ENCODE data around the gene FAM8A1.

FAM8A1 gene

DNA sequence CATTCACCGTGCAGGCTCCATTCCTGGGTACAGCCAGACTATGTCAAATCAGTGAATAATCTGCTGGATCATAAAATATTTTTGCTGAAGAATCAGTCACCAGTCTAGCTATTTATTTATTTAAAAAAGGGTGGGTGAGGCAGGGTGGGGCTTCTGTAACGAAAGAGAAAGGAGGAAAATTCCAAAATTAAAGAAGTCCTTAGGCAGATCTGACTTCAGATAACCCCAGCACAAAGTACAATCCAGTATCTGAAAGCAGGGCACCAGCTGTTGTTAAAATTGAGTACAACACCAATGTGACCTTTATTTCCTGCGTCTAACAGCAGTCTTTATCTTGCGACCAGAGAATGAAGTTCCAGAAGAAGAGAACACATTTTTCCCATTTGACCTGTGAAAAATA lies 15.7 kb downstream of the FAM8A1 start:
- ChIA-PET CTCF (no interaction called here), POLR2A (no interaction called here)
- Histone ChIP-seq H3K36me3 (ENCODE audit: control insufficient read depth in 4 of 4, insufficient read depth in 4 of 4, low read length in 3 of 4) (peaks cover 25 to 52% (median 34%) of the 10 kb centered on the region in 4 experiments), H3K4me1 (ENCODE audit: control extremely low read depth in 1 of 4, control insufficient read depth in 4 of 4, insufficient read depth in 4 of 4, low read length in 3 of 4) (peaks cover under 1 to 5% (median 3%) of the 10 kb centered on the region in 4 experiments), H3K27ac (ENCODE audit: insufficient read depth in 1 of 2, low read depth in 1 of 2, low read length in 2 of 2, poor library complexity in 1 of 2, severe bottlenecking in 2 of 2) (no peak overlapping the region), H3K4me3 (ENCODE audit: control insufficient read depth in 1 of 7, extremely low read depth in 1 of 7, insufficient read depth in 4 of 7, low read depth in 2 of 7, low read length in 6 of 7) (no peak overlapping the region), H3K9me3 (ENCODE audit: control extremely low read depth in 1 of 5, control insufficient read depth in 4 of 5, insufficient read depth in 2 of 5, low read depth in 1 of 5, low read length in 4 of 5) (no peaks in the 10 kb centered on the region), H3K27me3 (replicated peaks in 2 of 5; ENCODE audit: control insufficient read depth in 4 of 5, insufficient read depth in 5 of 5, low read length in 4 of 5) (no peaks in the 10 kb centered on the region)
- DNase-seq: no peak
- WGBS (ENCODE audit: insufficient coverage): 93% methylated on average over 3 of the region's 4 CpGs

DNA sequence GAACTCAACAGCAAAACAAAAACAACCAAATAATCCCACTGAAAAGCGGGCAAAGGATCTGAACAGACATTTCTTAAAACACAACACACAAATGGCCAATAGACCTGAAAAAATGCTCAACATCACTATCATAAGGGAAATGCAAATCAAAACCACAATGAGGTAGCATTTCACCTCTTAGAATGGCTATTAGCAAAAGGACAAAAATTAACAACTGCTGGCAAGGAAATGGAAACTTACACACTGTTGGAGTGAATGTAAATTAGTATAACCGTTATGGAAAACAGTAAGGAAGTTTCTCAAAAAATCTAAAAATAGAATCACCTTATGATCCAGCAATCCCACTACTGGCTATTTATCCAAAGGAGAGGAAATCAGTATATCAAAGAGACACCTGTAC lies 20.9 kb downstream of the FAM8A1 start:
- Histone ChIP-seq H3K4me3 (ENCODE audit: control insufficient read depth in 1 of 7, extremely low read depth in 1 of 7, insufficient read depth in 4 of 7, low read depth in 2 of 7, low read length in 6 of 7) (peak overlapping the region in 1 of 7 experiments; percentile 5), H3K27me3 (replicated peaks in 2 of 5; ENCODE audit: control insufficient read depth in 4 of 5, insufficient read depth in 5 of 5, low read length in 4 of 5) (no peaks in the 10 kb centered on the region), H3K4me1 (ENCODE audit: control extremely low read depth in 1 of 4, control insufficient read depth in 4 of 4, insufficient read depth in 4 of 4, low read length in 3 of 4) (peaks cover 7 to 14% (median 11%) of the 10 kb centered on the region in 4 experiments), H3K27ac (ENCODE audit: insufficient read depth in 1 of 2, low read depth in 1 of 2, low read length in 2 of 2, poor library complexity in 1 of 2, severe bottlenecking in 2 of 2) (peak overlapping the region; percentile 1 to 19), H3K9me3 (ENCODE audit: control extremely low read depth in 1 of 5, control insufficient read depth in 4 of 5, insufficient read depth in 2 of 5, low read depth in 1 of 5, low read length in 4 of 5) (no peaks in the 10 kb centered on the region), H3K36me3 (ENCODE audit: control insufficient read depth in 4 of 4, insufficient read depth in 4 of 4, low read length in 3 of 4) (peaks cover 22 to 69% (median 49%) of the 10 kb centered on the region in 4 experiments)
- ChIA-PET POLR2A (no interaction called here), CTCF (interaction anchor here (0.7 to 2.8 kb wide), 6 partner anchors 10 to 36 kb away, joined by 3 to 17 read pairs (median 4); partner anchors contain the start of gene FAM8A1)
- WGBS (ENCODE audit: insufficient coverage): no CpG with 5 or more reads among the region's 2 CpGs
- DNase-seq: peak; percentile 18 to 73 (median 58)

GRCh38 chr6:17622144-17622543 lies 22.0 kb downstream of the FAM8A1 start:
- ChIA-PET POLR2A (no interaction called here), CTCF (interaction anchor here (1.5 to 2.8 kb wide), 2 partner anchors 12 to 20 kb away, joined by 3 to 17 read pairs; partner anchors contain the start of gene FAM8A1)
- Histone ChIP-seq H3K27me3 (replicated peaks in 2 of 5; ENCODE audit: control insufficient read depth in 4 of 5, insufficient read depth in 5 of 5, low read length in 4 of 5) (no peaks in the 10 kb centered on the region), H3K4me3 (ENCODE audit: control insufficient read depth in 1 of 7, extremely low read depth in 1 of 7, insufficient read depth in 4 of 7, low read depth in 2 of 7, low read length in 6 of 7) (no peak overlapping the region), H3K9me3 (ENCODE audit: control extremely low read depth in 1 of 5, control insufficient read depth in 4 of 5, insufficient read depth in 2 of 5, low read depth in 1 of 5, low read length in 4 of 5) (no peaks in the 10 kb centered on the region), H3K27ac (ENCODE audit: insufficient read depth in 1 of 2, low read depth in 1 of 2, low read length in 2 of 2, poor library complexity in 1 of 2, severe bottlenecking in 2 of 2) (no peak overlapping the region), H3K4me1 (ENCODE audit: control extremely low read depth in 1 of 4, control insufficient read depth in 4 of 4, insufficient read depth in 4 of 4, low read length in 3 of 4) (peaks cover 7 to 14% (median 11%) of the 10 kb centered on the region in 4 experiments), H3K36me3 (ENCODE audit: control insufficient read depth in 4 of 4, insufficient read depth in 4 of 4, low read length in 3 of 4) (peaks cover 26 to 70% (median 49%) of the 10 kb centered on the region in 4 experiments)
- DNase-seq: peak in 1 of 3 donors; percentile 22
- 100% methylated on average over 3 of the region's 5 CpGs for WGBS (ENCODE audit: insufficient coverage)

DNA sequence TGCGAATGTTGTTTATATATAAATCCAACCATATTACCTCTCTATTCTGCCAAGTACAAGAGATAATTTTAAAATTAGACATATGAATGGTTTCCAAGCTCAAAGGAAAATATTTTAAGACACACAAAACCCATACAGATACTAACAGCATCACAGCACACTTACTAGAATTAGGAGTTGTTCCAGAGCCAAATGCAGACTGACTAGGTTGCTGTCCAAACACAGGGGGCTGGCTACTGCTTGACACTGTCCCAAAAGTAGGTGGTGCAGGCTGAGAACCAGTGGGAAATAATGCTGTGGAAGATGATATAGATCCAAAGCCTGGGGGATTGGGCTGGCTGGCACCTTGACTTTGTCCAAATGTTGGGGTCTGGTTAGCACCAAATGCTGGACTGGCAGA lies 24.3 kb downstream of the FAM8A1 start:
- CTCF ChIA-PET: interaction anchor here (0.6 kb wide), 1 partner anchor 67 kb away, joined by 4 read pairs; no protein-coding TSS in a partner anchor
- no peak for DNase-seq
- peaks cover 27 to 77% (median 52%) of the 10 kb centered on the region in 4 experiments for H3K36me3 ChIP-seq (ENCODE audit: control insufficient read depth in 4 of 4, insufficient read depth in 4 of 4, low read length in 3 of 4)
- POLR2A ChIA-PET: no interaction called here
- H3K4me3 ChIP-seq (ENCODE audit: control insufficient read depth in 1 of 7, extremely low read depth in 1 of 7, insufficient read depth in 4 of 7, low read depth in 2 of 7, low read length in 6 of 7): no peak overlapping the region
- peak overlapping the region in 1 of 2 experiments; percentile 41 for H3K27ac ChIP-seq (ENCODE audit: insufficient read depth in 1 of 2, low read depth in 1 of 2, low read length in 2 of 2, poor library complexity in 1 of 2, severe bottlenecking in 2 of 2)
- H3K27me3 ChIP-seq (replicated peaks in 2 of 5; ENCODE audit: control insufficient read depth in 4 of 5, insufficient read depth in 5 of 5, low read length in 4 of 5): no peaks in the 10 kb centered on the region
- peaks cover 11 to 14% (median 14%) of the 10 kb centered on the region in 4 experiments for H3K4me1 ChIP-seq (ENCODE audit: control extremely low read depth in 1 of 4, control insufficient read depth in 4 of 4, insufficient read depth in 4 of 4, low read length in 3 of 4)
- H3K9me3 ChIP-seq (ENCODE audit: control extremely low read depth in 1 of 5, control insufficient read depth in 4 of 5, insufficient read depth in 2 of 5, low read depth in 1 of 5, low read length in 4 of 5): no peaks in the 10 kb centered on the region
- WGBS (ENCODE audit: insufficient coverage): no CpG with 5 or more reads among the region's 1 CpG

GRCh38 chr6:17628873-17629272 lies 28.8 kb downstream of the FAM8A1 start:
- Histone ChIP-seq H3K36me3 (ENCODE audit: control insufficient read depth in 4 of 4, insufficient read depth in 4 of 4, low read length in 3 of 4) (peaks cover 28 to 87% (median 53%) of the 10 kb centered on the region in 4 experiments), H3K4me3 (ENCODE audit: control insufficient read depth in 1 of 7, extremely low read depth in 1 of 7, insufficient read depth in 4 of 7, low read depth in 2 of 7, low read length in 6 of 7) (no peak overlapping the region), H3K9me3 (ENCODE audit: control extremely low read depth in 1 of 5, control insufficient read depth in 4 of 5, insufficient read depth in 2 of 5, low read depth in 1 of 5, low read length in 4 of 5) (no peaks in the 10 kb centered on the region), H3K4me1 (ENCODE audit: control extremely low read depth in 1 of 4, control insufficient read depth in 4 of 4, insufficient read depth in 4 of 4, low read length in 3 of 4) (peaks cover 7 to 12% (median 9%) of the 10 kb centered on the region in 4 experiments), H3K27ac (ENCODE audit: insufficient read depth in 1 of 2, low read depth in 1 of 2, low read length in 2 of 2, poor library complexity in 1 of 2, severe bottlenecking in 2 of 2) (no peak overlapping the region), H3K27me3 (replicated peaks in 2 of 5; ENCODE audit: control insufficient read depth in 4 of 5, insufficient read depth in 5 of 5, low read length in 4 of 5) (no peaks in the 10 kb centered on the region)
- 100% methylated on average over 1 of the region's 1 CpG for WGBS (ENCODE audit: insufficient coverage)
- POLR2A ChIA-PET: no interaction called here
- CTCF ChIA-PET: interaction anchor here (0.6 kb wide), 2 partner anchors 20 to 186 kb away, joined by 4 to 5 read pairs; no protein-coding TSS in a partner anchor
- DNase-seq: peak in 1 of 3 donors; percentile 23

DNA sequence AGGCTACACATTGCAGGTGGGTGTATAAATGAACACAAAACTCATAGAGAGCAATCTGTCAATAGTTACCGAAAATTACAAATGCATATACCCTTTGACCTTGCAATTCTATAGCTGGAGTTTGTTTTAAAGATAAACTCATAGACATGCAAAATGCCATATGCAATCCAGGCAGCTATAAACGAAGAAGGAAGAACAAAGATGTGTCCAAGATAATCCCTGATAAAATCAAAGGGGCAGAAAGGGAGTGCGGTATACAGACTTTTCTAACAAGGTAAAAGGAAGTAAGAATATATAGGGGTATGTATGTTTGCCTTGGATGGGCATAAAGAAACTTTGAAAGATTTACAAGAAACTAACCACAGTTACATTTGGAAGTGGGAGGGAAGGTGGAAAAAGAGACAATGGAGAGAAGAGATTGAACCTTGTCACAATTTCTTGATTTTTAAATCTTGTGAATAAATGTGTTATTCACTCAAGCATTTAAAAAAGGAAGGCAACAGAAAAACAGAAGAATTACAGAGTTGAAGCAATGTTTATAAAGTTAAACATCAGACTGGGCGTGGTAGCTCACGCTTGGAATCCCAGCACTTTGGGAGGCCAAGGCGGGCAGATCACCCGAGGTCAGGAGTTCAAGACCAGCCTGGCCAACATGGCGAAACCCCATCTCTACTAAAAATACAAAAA lies 29.9 kb downstream of the FAM8A1 start:
- 94% methylated on average over 3 of the region's 8 CpGs for WGBS (ENCODE audit: insufficient coverage)
- Histone ChIP-seq H3K27me3 (replicated peaks in 2 of 5; ENCODE audit: control insufficient read depth in 4 of 5, insufficient read depth in 5 of 5, low read length in 4 of 5) (no peaks in the 10 kb centered on the region), H3K36me3 (ENCODE audit: control insufficient read depth in 4 of 4, insufficient read depth in 4 of 4, low read length in 3 of 4) (peaks cover 21 to 80% (median 49%) of the 10 kb centered on the region in 4 experiments), H3K4me1 (ENCODE audit: control extremely low read depth in 1 of 4, control insufficient read depth in 4 of 4, insufficient read depth in 4 of 4, low read length in 3 of 4) (peaks cover 7 to 17% (median 11%) of the 10 kb centered on the region in 4 experiments), H3K9me3 (ENCODE audit: control extremely low read depth in 1 of 5, control insufficient read depth in 4 of 5, insufficient read depth in 2 of 5, low read depth in 1 of 5, low read length in 4 of 5) (no peaks in the 10 kb centered on the region), H3K4me3 (ENCODE audit: control insufficient read depth in 1 of 7, extremely low read depth in 1 of 7, insufficient read depth in 4 of 7, low read depth in 2 of 7, low read length in 6 of 7) (no peak overlapping the region), H3K27ac (ENCODE audit: insufficient read depth in 1 of 2, low read depth in 1 of 2, low read length in 2 of 2, poor library complexity in 1 of 2, severe bottlenecking in 2 of 2) (no peak overlapping the region)
- ChIA-PET POLR2A (no interaction called here), CTCF (interaction anchor here (1.5 kb wide), 1 partner anchor 18 kb away, joined by 3 read pairs; no protein-coding TSS in a partner anchor)
- no peak for DNase-seq

GRCh38 chr6:17630511-17631073 lies 30.5 kb downstream of the FAM8A1 start:
- Histone ChIP-seq H3K27me3 (replicated peaks in 2 of 5; ENCODE audit: control insufficient read depth in 4 of 5, insufficient read depth in 5 of 5, low read length in 4 of 5) (no peaks in the 10 kb centered on the region), H3K4me1 (ENCODE audit: control extremely low read depth in 1 of 4, control insufficient read depth in 4 of 4, insufficient read depth in 4 of 4, low read length in 3 of 4) (peaks cover 7 to 17% (median 11%) of the 10 kb centered on the region in 4 experiments), H3K36me3 (ENCODE audit: control insufficient read depth in 4 of 4, insufficient read depth in 4 of 4, low read length in 3 of 4) (peaks cover 16 to 79% (median 47%) of the 10 kb centered on the region in 4 experiments), H3K27ac (ENCODE audit: insufficient read depth in 1 of 2, low read depth in 1 of 2, low read length in 2 of 2, poor library complexity in 1 of 2, severe bottlenecking in 2 of 2) (no peak overlapping the region), H3K4me3 (ENCODE audit: control insufficient read depth in 1 of 7, extremely low read depth in 1 of 7, insufficient read depth in 4 of 7, low read depth in 2 of 7, low read length in 6 of 7) (no peak overlapping the region), H3K9me3 (ENCODE audit: control extremely low read depth in 1 of 5, control insufficient read depth in 4 of 5, insufficient read depth in 2 of 5, low read depth in 1 of 5, low read length in 4 of 5) (no peaks in the 10 kb centered on the region)
- DNase-seq: no peak
- no CpG with 5 or more reads among the region's 5 CpGs for WGBS (ENCODE audit: insufficient coverage)
- ChIA-PET CTCF (interaction anchor here (1.3 to 1.8 kb wide), 4 partner anchors 10 to 72 kb away, joined by 3 to 6 read pairs (median 4); no protein-coding TSS in a partner anchor), POLR2A (no interaction called here)

Measured in common myeloid progenitor, CD34-positive (primary cell).